Liver (tissue), 9 donors: ENCODE data around the gene GIMAP5. TPM values are rescaled to one million over a fixed set of nuclear protein-coding genes. Genes with fewer than 3 reads are reported as not detected.

Experiments used
- DNase-seq: peaks from one replicate; pipeline ENCODE4 v3.0.0-alpha.2; 2017; ENCODE audit warnings: low spot score
- H3K27ac ChIP-seq, 2 donors: one replicate each; pipeline ENCODE4 v1.7.0; 2013; ENCODE audit warnings: inconsistent platforms in 2 of 2, low read length in 2 of 2, control low read depth in 1 of 2, low read depth in 1 of 2, mild to moderate bottlenecking in 1 of 2
- H3K27me3 ChIP-seq, 4 donors: one replicate each; pipeline versions ENCODE4 v1.6.1 to v1.7.0; 2013; ENCODE audit warnings: low read length in 3 of 4, inconsistent platforms in 1 of 4, mild to moderate bottlenecking in 1 of 4, moderate library complexity in 1 of 4; ENCODE audit not compliant: control insufficient read depth in 4 of 4, insufficient read depth in 4 of 4
- H3K36me3 ChIP-seq, 4 donors: one replicate each; pipeline versions ENCODE4 v1.6.1 to v1.7.0; 2013; ENCODE audit warnings: low read length in 3 of 4, mild to moderate bottlenecking in 3 of 4, low read depth in 1 of 4, moderate library complexity in 1 of 4; ENCODE audit not compliant: control insufficient read depth in 4 of 4, insufficient read depth in 3 of 4
- H3K4me1 ChIP-seq, 4 donors: one replicate each; pipeline versions ENCODE4 v1.6.1 to v1.7.0; 2013; ENCODE audit warnings: low read length in 3 of 4, mild to moderate bottlenecking in 3 of 4, moderate library complexity in 1 of 4; ENCODE audit not compliant: control insufficient read depth in 4 of 4, insufficient read depth in 4 of 4
- H3K4me3 ChIP-seq, 3 donors: one replicate each; pipeline versions ENCODE4 v1.6.1 to v1.7.0; 2013; ENCODE audit warnings: low read length in 3 of 3, control low read depth in 1 of 3, low read depth in 1 of 3, mild to moderate bottlenecking in 1 of 3
- H3K9ac ChIP-seq, 2 donors: one replicate each; pipeline ENCODE4 v1.7.0; 2013; ENCODE audit warnings: low read length in 2 of 2, mild to moderate bottlenecking in 2 of 2, moderate library complexity in 2 of 2, control low read depth in 1 of 2, low read depth in 1 of 2
- H3K9me3 ChIP-seq, 4 donors: one replicate each; pipeline versions ENCODE4 v1.6.1 to v1.7.0; 2013; ENCODE audit warnings: low read length in 3 of 4; ENCODE audit not compliant: control insufficient read depth in 4 of 4
- EGR1 ChIP-seq, 2 donors: IDR thresholded peaks; 2 replicates each; pipeline ENCODE4 v1.6.1; 2016 to 2018; ENCODE audit warnings: antibody characterized with exemption in 2 of 2, low read depth in 2 of 2
- FOXA1 ChIP-seq: IDR thresholded peaks from 2 replicates; pipeline ENCODE4 v1.6.1; 2016; ENCODE audit warnings: antibody characterized with exemption
- FOXA2 ChIP-seq: IDR thresholded peaks from 2 replicates; pipeline ENCODE4 v1.6.1; 2016; ENCODE audit warnings: antibody characterized with exemption
- GABPA ChIP-seq, 2 donors: IDR thresholded peaks in 1 of 2; conservative IDR thresholded peaks in 1 of 2; 2 replicates each; pipeline ENCODE4 v1.6.1; 2016; ENCODE audit warnings: antibody characterized with exemption in 2 of 2, mild to moderate bottlenecking in 1 of 2, moderate library complexity in 1 of 2
- HNF4A ChIP-seq, 2 donors: conservative IDR thresholded peaks; 2 replicates each; pipeline ENCODE4 v1.6.1; 2016; ENCODE audit warnings: antibody characterized with exemption in 2 of 2, mild to moderate bottlenecking in 2 of 2
- HNF4G ChIP-seq: IDR thresholded peaks from 2 replicates; pipeline ENCODE4 v1.6.1; 2016; ENCODE audit warnings: antibody characterized with exemption
- JUND ChIP-seq, 2 donors: IDR thresholded peaks; 2 replicates each; pipeline ENCODE4 v1.6.1; 2016; ENCODE audit warnings: antibody characterized with exemption in 2 of 2
- NR2F2 ChIP-seq: IDR thresholded peaks from 2 replicates; pipeline ENCODE4 v1.6.1; 2016; ENCODE audit warnings: antibody characterized with exemption
- RAD21 ChIP-seq, 2 donors: IDR thresholded peaks; 2 replicates each; pipeline ENCODE4 v1.6.1; 2016; ENCODE audit warnings: antibody characterized with exemption in 2 of 2, mild to moderate bottlenecking in 2 of 2
- RXRA ChIP-seq, 2 donors: IDR thresholded peaks; 2 replicates each; pipeline ENCODE4 v1.6.1; 2017 to 2018; ENCODE audit warnings: antibody characterized with exemption in 2 of 2, mild to moderate bottlenecking in 1 of 2
- SP1 ChIP-seq: IDR thresholded peaks from 2 replicates; pipeline ENCODE4 v1.6.1; 2018; ENCODE audit warnings: antibody characterized with exemption, mild to moderate bottlenecking
- TAF1 ChIP-seq: conservative IDR thresholded peaks from 2 replicates; pipeline ENCODE4 v1.6.1; 2016; ENCODE audit warnings: antibody characterized with exemption, mild to moderate bottlenecking
- YY1 ChIP-seq: IDR thresholded peaks from 2 replicates; pipeline ENCODE4 v1.6.1; 2016; ENCODE audit warnings: antibody characterized with exemption, mild to moderate bottlenecking
- WGBS: extraction: QIAGEN DNeasy Blood & Tissue Kit; methylation state at CpG from one replicate; pipeline ENCODE4 v1.1.7; 2013; 5-methylcytosine and 5-hydroxymethylcytosine counted together
- polyA plus RNA-seq, 2 donors: library from polyadenylated mRNA; stranded (reverse) in 1 of 2; unstranded in 1 of 2; fragments of 200-250 nt in 1 of 2; fragments of >200 nt in 1 of 2; fragmentation: Nextera tagmentation in 1 of 2; extraction: Ambion mirVana in 1 of 2; gene quantifications; one replicate each; pipeline versions ENCODE4 v1.2.1 to v1.2.3, GENCODE V29; 2013 to 2015
- total RNA-seq, 2 donors: library from RNA; depleted of rRNA; stranded (reverse); fragments of >200 nt; gene quantifications; one replicate each; pipeline ENCODE4 v1.2.3, GENCODE V29; 2014
- TF ChIP-seq, protein P1 (sequence below): IDR thresholded peaks from 2 replicates; pipeline ENCODE4 v1.6.1; 2016; ENCODE audit warnings: antibody characterized with exemption
- TF ChIP-seq, protein P2 (sequence below): IDR thresholded peaks from 2 replicates; pipeline ENCODE4 v1.6.1; 2016; ENCODE audit warnings: antibody characterized with exemption
- TF ChIP-seq, protein P3 (sequence below): IDR thresholded peaks from 2 replicates; pipeline ENCODE4 v1.6.1; 2016; ENCODE audit warnings: antibody characterized with exemption, mild to moderate bottlenecking
- TF ChIP-seq, protein P4 (sequence below): fragments of 150-350 bp; IDR thresholded peaks from 2 replicates; pipeline ENCODE4 v1.5.1; 2017; ENCODE audit warnings: improper control_type of control experiment, low read depth, low read length; ENCODE audit not compliant: missing input control
- TF ChIP-seq, protein P5 (sequence below): IDR thresholded peaks from 2 replicates; pipeline ENCODE4 v1.6.1; 2016; ENCODE audit warnings: antibody characterized with exemption
- donor health status: healthy.
- donor health status: healthy.
- donor health status: healthy.
- donor health status: healthy.
- donor health status: healthy.

The GIMAP5 gene
- total and polyA plus RNA-seq, 4 donors, result 9.7 to 20.6 (median 12.1) TPM

DNA sequence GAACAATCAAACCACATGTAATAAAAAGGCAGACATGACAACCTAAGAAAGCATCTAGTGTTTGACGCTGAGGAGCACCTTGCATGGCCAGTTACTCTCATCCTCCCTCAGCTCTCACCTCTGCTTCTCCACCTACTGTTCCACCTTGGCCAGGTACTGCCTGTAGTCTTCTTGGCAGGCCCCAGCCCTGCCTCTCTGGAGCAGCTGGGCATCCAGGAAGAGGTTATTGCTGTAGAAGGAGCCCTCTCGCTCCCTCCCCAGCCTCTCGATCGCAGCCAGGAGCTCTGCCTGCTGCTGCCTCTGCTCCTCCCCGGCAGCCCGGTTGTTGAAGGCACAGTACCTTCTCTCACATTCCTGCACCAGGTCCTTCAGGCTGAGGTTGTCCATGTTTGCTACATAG lies 9.7 kb downstream of the GIMAP5 start:
- no peak for DNase-seq
- Histone ChIP-seq H3K36me3 (no peaks in the 10 kb centered on the region), H3K9ac (no peak overlapping the region), H3K27me3 (no peaks in the 10 kb centered on the region), H3K4me1 (peaks cover 0 to 21% (median 3%) of the 10 kb centered on the region in 4 donors), H3K27ac (no peak overlapping the region), H3K4me3 (no peak overlapping the region), H3K9me3 (no peaks in the 10 kb centered on the region)
- TF ChIP-seq RXRA (IDR thresholded peaks at IDR 0.05) (no peak), SP1 (no peak)
- TF ChIP-seq, protein P1, sequence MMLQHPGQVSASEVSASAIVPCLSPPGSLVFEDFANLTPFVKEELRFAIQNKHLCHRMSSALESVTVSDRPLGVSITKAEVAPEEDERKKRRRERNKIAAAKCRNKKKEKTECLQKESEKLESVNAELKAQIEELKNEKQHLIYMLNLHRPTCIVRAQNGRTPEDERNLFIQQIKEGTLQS, result no peak
- WGBS, result 89% methylated on average over 6 of the region's 6 CpGs

DNA sequence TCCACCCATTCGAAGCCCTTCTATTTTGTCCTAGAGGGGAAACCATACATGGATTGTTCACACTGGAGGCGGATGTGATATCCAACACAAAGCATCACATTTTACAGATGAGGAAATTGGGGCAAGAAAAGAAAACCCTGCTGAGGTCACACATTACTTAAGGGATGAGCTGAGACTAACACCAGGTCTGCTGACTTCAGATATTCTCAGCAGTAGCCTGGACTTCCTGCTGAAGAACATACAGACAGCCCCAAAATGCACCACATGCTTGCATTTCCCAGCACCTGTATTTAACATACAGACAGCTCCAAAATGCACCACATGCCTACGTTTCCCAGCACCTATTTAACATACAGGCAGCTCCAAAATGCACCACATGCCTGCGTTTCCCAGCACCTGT lies 11.2 kb downstream of the GIMAP5 start:
- no peaks in the 10 kb centered on the region for H3K9me3 ChIP-seq
- H3K36me3 ChIP-seq, result no peaks in the 10 kb centered on the region
- WGBS, result 89% methylated on average over 4 of the region's 4 CpGs
- no peak overlapping the region for H3K27ac ChIP-seq
- DNase-seq, result no peak
- peaks cover 0 to 19% (median 3%) of the 10 kb centered on the region in 4 donors for H3K4me1 ChIP-seq
- no peak overlapping the region for H3K4me3 ChIP-seq
- no peaks in the 10 kb centered on the region for H3K27me3 ChIP-seq
- TF ChIP-seq YY1 (no peak), FOXA2 (no peak), JUND (IDR thresholded peaks at IDR 0.05) (no peak), RAD21 (IDR thresholded peaks at IDR 0.05) (no peak), FOXA1 (no peak), TAF1 (no peak), NR2F2 (no peak), HNF4A (conservative IDR thresholded peaks at IDR 0.05) (no peak), HNF4G (no peak), SP1 (no peak), EGR1 (IDR thresholded peaks at IDR 0.05; ENCODE audit: low read depth in 2 of 2) (no peak), RXRA (IDR thresholded peaks at IDR 0.05) (no peak), GABPA (IDR thresholded peaks at IDR 0.05 in 1 of 2, conservative IDR thresholded peaks at IDR 0.05 in 1 of 2) (no peak)
- TF ChIP-seq, protein P2, sequence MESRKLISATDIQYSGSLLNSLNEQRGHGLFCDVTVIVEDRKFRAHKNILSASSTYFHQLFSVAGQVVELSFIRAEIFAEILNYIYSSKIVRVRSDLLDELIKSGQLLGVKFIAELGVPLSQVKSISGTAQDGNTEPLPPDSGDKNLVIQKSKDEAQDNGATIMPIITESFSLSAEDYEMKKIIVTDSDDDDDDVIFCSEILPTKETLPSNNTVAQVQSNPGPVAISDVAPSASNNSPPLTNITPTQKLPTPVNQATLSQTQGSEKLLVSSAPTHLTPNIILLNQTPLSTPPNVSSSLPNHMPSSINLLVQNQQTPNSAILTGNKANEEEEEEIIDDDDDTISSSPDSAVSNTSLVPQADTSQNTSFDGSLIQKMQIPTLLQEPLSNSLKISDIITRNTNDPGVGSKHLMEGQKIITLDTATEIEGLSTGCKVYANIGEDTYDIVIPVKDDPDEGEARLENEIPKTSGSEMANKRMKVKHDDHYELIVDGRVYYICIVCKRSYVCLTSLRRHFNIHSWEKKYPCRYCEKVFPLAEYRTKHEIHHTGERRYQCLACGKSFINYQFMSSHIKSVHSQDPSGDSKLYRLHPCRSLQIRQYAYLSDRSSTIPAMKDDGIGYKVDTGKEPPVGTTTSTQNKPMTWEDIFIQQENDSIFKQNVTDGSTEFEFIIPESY, result no peak
- TF ChIP-seq, protein P1, result no peak
- TF ChIP-seq, protein P3, sequence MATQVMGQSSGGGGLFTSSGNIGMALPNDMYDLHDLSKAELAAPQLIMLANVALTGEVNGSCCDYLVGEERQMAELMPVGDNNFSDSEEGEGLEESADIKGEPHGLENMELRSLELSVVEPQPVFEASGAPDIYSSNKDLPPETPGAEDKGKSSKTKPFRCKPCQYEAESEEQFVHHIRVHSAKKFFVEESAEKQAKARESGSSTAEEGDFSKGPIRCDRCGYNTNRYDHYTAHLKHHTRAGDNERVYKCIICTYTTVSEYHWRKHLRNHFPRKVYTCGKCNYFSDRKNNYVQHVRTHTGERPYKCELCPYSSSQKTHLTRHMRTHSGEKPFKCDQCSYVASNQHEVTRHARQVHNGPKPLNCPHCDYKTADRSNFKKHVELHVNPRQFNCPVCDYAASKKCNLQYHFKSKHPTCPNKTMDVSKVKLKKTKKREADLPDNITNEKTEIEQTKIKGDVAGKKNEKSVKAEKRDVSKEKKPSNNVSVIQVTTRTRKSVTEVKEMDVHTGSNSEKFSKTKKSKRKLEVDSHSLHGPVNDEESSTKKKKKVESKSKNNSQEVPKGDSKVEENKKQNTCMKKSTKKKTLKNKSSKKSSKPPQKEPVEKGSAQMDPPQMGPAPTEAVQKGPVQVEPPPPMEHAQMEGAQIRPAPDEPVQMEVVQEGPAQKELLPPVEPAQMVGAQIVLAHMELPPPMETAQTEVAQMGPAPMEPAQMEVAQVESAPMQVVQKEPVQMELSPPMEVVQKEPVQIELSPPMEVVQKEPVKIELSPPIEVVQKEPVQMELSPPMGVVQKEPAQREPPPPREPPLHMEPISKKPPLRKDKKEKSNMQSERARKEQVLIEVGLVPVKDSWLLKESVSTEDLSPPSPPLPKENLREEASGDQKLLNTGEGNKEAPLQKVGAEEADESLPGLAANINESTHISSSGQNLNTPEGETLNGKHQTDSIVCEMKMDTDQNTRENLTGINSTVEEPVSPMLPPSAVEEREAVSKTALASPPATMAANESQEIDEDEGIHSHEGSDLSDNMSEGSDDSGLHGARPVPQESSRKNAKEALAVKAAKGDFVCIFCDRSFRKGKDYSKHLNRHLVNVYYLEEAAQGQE, result no peak
- TF ChIP-seq, protein P4, sequence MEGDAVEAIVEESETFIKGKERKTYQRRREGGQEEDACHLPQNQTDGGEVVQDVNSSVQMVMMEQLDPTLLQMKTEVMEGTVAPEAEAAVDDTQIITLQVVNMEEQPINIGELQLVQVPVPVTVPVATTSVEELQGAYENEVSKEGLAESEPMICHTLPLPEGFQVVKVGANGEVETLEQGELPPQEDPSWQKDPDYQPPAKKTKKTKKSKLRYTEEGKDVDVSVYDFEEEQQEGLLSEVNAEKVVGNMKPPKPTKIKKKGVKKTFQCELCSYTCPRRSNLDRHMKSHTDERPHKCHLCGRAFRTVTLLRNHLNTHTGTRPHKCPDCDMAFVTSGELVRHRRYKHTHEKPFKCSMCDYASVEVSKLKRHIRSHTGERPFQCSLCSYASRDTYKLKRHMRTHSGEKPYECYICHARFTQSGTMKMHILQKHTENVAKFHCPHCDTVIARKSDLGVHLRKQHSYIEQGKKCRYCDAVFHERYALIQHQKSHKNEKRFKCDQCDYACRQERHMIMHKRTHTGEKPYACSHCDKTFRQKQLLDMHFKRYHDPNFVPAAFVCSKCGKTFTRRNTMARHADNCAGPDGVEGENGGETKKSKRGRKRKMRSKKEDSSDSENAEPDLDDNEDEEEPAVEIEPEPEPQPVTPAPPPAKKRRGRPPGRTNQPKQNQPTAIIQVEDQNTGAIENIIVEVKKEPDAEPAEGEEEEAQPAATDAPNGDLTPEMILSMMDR, result no peak
- TF ChIP-seq, protein P5, sequence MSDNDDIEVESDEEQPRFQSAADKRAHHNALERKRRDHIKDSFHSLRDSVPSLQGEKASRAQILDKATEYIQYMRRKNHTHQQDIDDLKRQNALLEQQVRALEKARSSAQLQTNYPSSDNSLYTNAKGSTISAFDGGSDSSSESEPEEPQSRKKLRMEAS, result no peak
- no peak overlapping the region for H3K9ac ChIP-seq
